Adrenal gland (tissue), 5 donors: Measurements from ENCODE around the gene PTK7.

Source experiments
- POLR2A ChIP-seq, 2 donors: fragments of 450-650 bp; IDR thresholded peaks; one replicate each; pipeline ENCODE4 v1.6.1; 2017; ENCODE audit warnings: antibody characterized with exemption in 2 of 2, mild to moderate bottlenecking in 2 of 2, moderate library complexity in 1 of 2
- TF ChIP-seq, protein P1 (sequence below), 6 experiments: fragments of 450-650 bp in 4 of 6; fragments of 200-600 bp in 2 of 6; sonication (generic) in 1 of 6; IDR thresholded peaks; 1 replicate in 5 of 6; 2 replicates in 1 of 6; pipeline versions ENCODE4 v1.5.1 to v1.8.0; 2016 to 2021; ENCODE audit warnings: antibody characterized with exemption in 6 of 6, mild to moderate bottlenecking in 2 of 6, moderate library complexity in 1 of 6
- donor health status: DM: no; HTN: no; CAD: no.

DNA sequence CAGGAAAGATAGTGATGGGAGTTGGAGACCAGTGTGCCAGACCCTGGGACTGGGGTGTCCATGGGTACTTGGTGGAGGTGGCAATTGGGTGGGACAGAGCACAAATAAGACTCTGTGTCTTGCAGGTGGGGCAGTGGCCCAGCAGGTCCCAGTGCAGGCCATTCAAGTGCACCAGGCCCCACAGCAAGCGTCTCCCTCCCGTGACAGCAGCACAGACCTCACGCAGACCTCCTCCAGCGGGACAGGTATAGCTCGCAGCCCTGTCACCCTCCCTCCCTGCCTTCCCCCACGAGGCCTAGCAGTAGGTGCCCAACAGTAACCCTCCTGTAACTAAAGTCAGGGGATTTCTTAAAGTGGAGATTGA, 100.3 kb downstream of the PTK7 start:
- TF ChIP-seq, protein P1, sequence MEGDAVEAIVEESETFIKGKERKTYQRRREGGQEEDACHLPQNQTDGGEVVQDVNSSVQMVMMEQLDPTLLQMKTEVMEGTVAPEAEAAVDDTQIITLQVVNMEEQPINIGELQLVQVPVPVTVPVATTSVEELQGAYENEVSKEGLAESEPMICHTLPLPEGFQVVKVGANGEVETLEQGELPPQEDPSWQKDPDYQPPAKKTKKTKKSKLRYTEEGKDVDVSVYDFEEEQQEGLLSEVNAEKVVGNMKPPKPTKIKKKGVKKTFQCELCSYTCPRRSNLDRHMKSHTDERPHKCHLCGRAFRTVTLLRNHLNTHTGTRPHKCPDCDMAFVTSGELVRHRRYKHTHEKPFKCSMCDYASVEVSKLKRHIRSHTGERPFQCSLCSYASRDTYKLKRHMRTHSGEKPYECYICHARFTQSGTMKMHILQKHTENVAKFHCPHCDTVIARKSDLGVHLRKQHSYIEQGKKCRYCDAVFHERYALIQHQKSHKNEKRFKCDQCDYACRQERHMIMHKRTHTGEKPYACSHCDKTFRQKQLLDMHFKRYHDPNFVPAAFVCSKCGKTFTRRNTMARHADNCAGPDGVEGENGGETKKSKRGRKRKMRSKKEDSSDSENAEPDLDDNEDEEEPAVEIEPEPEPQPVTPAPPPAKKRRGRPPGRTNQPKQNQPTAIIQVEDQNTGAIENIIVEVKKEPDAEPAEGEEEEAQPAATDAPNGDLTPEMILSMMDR (IDR thresholded peaks at IDR 0.05), result no peak
- no peak for TF ChIP-seq POLR2A (IDR thresholded peaks at IDR 0.05)
